Gastrocnemius medialis (tissue), 4 donors: ENCODE measurements around the gene LCE5A.

Source experiments
- POLR2A ChIP-seq, 2 donors: fragments of 450-650 bp; IDR thresholded peaks; one replicate each; pipeline ENCODE4 v1.6.1; 2017; ENCODE audit warnings: antibody characterized with exemption in 2 of 2, mild to moderate bottlenecking in 2 of 2, moderate library complexity in 2 of 2
- TF ChIP-seq, protein P1 (sequence below), 5 experiments: fragments of 450-650 bp in 3 of 5; fragments of 200-600 bp in 2 of 5; sonication (generic) in 2 of 5; IDR thresholded peaks in 4 of 5; conservative IDR thresholded peaks in 1 of 5; 1 replicate in 4 of 5; 2 replicates in 1 of 5; pipeline ENCODE4 v1.5.1; 2016 to 2019; ENCODE audit warnings: antibody characterized with exemption in 5 of 5, mild to moderate bottlenecking in 3 of 5, moderate library complexity in 3 of 5

- TF ChIP-seq POLR2A (IDR thresholded peaks at IDR 0.05): no peak
- TF ChIP-seq, protein P1, sequence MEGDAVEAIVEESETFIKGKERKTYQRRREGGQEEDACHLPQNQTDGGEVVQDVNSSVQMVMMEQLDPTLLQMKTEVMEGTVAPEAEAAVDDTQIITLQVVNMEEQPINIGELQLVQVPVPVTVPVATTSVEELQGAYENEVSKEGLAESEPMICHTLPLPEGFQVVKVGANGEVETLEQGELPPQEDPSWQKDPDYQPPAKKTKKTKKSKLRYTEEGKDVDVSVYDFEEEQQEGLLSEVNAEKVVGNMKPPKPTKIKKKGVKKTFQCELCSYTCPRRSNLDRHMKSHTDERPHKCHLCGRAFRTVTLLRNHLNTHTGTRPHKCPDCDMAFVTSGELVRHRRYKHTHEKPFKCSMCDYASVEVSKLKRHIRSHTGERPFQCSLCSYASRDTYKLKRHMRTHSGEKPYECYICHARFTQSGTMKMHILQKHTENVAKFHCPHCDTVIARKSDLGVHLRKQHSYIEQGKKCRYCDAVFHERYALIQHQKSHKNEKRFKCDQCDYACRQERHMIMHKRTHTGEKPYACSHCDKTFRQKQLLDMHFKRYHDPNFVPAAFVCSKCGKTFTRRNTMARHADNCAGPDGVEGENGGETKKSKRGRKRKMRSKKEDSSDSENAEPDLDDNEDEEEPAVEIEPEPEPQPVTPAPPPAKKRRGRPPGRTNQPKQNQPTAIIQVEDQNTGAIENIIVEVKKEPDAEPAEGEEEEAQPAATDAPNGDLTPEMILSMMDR (IDR thresholded peaks at IDR 0.05 in 4 of 5, conservative IDR thresholded peaks at IDR 0.05 in 1 of 5): no peak
These were observed 4.3 kb downstream of the LCE5A start for GRCh38 chr1:152514715-152515433.
